ENCODE data around the gene EFCAB6.

- TF ChIP-seq, protein P1, sequence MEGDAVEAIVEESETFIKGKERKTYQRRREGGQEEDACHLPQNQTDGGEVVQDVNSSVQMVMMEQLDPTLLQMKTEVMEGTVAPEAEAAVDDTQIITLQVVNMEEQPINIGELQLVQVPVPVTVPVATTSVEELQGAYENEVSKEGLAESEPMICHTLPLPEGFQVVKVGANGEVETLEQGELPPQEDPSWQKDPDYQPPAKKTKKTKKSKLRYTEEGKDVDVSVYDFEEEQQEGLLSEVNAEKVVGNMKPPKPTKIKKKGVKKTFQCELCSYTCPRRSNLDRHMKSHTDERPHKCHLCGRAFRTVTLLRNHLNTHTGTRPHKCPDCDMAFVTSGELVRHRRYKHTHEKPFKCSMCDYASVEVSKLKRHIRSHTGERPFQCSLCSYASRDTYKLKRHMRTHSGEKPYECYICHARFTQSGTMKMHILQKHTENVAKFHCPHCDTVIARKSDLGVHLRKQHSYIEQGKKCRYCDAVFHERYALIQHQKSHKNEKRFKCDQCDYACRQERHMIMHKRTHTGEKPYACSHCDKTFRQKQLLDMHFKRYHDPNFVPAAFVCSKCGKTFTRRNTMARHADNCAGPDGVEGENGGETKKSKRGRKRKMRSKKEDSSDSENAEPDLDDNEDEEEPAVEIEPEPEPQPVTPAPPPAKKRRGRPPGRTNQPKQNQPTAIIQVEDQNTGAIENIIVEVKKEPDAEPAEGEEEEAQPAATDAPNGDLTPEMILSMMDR (IDR thresholded peaks at IDR 0.05), result no peak
- TF ChIP-seq POLR2A (IDR thresholded peaks at IDR 0.05), result no peak
Observed at GRCh38 chr22:43616645-43617044, 195.5 kb downstream of the EFCAB6 start.

Data from right lobe of liver (tissue), 4 donors.